ENCODE data around the gene PTP4A2.

GRCh38 chr1:31927661-31927980, 10.5 kb downstream of the PTP4A2 start:
- TF ChIP-seq CTCF (IDR thresholded peaks at IDR 0.05), result no peak
- no peak for TF ChIP-seq POLR2A (IDR thresholded peaks at IDR 0.05)

All from adrenal gland (tissue), 5 donors.